NCI-H146 treated with DMSO at 0.1 percent for 48 hours (cell line): ENCODE data around the gene STMN1.

ENCODE experiments used
- DNase-seq: peaks from one replicate; lab custom pipeline; 2025; ENCODE audit not compliant: unreplicated experiment; lab: John Stamatoyannopoulos, UW

Gene STMN1

DNA sequence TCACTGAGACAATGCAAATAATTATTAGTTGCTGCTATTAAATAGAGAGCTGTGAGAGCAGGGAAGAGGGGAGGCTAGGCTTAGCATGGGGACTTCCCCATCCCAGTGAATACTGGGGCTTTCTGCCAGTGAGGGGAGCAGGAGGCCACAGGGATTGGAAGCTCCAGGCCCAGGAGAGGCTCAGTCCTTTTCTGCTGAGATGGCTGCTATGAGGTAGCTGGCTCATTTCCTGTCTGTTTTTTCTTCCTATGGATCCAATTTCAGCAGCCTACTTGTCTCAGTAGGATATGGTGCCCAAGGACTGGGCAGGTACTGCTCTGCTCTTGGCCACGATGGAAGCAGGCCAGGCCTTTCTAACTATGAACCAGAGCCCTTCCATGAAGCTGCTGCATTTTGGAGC lies 10.0 kb downstream of the STMN1 start:
- DNase-seq = no peak

GRCh38 chr1:25895365-25895990 lies 10.7 kb downstream of the STMN1 start:
- DNase-seq = peak; percentile 53

GRCh38 chr1:25893116-25893515 lies 13.1 kb downstream of the STMN1 start:
- no peak for DNase-seq

DNA sequence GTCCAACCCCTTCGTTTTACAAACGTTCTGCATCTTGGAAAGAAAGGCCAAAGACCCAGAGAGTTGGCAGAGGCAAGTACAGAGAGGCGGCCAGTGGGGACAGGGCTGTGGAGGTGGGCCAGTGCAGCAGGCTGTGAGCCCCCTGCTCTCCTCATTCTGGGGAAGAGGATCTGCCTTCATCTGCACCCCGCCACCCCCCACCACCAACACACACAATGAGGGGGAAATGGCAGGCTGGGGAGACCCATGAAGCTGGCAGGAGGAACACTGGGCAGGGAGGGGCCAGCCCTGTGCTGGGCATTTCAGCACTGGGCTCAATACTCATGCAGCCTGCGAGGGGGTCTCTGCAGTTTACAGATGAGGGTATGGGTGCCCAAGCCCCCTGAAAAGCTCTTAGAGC lies 14.6 kb downstream of the STMN1 start:
- DNase-seq = no peak

- no peak for DNase-seq
These were observed 15.8 kb downstream of the STMN1 start for GRCh38 chr1:25890239-25891034.

- DNase-seq = peak; percentile 78
These were observed 16.7 kb downstream of the STMN1 start for GRCh38 chr1:25889470-25889869.

GRCh38 chr1:25888426-25888987 lies 17.7 kb downstream of the STMN1 start:
- no peak for DNase-seq

DNA sequence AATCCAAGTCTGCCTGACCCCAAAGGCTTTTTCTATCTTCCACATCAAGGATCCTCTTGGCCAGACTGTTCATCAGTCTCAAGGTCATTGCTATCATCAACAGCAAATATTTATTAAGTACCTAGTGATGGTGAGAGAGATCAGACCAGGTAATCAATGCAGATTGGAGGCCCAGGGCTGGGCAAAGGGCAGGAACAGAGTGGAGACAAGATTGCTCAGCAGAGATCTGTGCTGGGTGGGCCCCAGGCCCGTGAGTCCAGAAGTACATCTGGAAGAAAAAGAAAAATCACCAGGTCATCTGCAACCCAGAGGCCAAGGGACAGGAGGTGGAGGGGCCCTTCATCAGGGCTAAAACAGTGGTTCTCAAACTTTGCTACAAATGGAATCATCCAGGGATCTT lies 20.6 kb downstream of the STMN1 start:
- no peak for DNase-seq

GRCh38 chr1:25881266-25881665 lies 25.0 kb downstream of the STMN1 start:
- DNase-seq = no peak

GRCh38 chr1:25880518-25880917 lies 25.7 kb downstream of the STMN1 start:
- DNase-seq = no peak

DNA sequence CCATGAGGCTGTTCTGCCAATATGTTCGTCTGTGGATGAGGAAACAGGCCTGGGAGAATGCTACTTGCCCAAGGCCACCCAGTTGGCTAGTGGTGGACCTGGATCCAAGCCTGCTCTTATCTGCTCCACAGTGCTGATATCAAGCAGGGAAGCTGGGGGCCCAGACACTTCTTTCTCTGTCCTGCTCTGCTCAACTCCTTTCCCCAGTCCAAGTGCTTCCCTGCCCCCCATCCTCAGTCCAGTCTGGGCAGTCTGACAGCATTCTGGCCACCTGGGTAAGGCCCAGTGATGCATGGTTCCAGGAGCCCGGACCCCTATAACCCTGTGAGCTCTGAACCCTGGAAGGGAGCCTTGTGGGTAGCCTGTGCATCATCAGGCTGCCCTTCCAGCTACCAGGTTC lies 26.5 kb downstream of the STMN1 start:
- DNase-seq = no peak

GRCh38 chr1:25878690-25879089 lies 27.5 kb downstream of the STMN1 start:
- no peak for DNase-seq

GRCh38 chr1:25877155-25877554 lies 29.1 kb downstream of the STMN1 start:
- DNase-seq = no peak

DNA sequence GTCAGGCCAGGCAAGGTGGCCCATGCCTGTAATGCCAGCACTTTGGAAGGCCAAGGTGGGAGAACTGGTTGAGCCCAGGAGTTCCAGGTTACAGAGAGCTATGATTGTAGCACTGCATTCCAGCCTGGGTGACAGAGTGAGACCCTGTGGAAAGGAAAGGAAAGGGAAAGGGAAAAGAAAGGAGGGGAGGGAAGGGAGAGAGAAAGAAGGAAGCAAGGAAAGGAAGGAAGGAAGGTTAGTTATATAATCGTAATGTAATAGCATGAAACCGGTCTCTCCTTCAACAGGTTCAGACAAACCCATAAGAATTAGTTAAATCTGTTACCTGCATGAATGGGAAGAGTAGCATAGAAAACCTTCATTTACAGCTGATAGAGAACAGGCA lies 29.5 kb downstream of the STMN1 start:
- no peak for DNase-seq

DNA sequence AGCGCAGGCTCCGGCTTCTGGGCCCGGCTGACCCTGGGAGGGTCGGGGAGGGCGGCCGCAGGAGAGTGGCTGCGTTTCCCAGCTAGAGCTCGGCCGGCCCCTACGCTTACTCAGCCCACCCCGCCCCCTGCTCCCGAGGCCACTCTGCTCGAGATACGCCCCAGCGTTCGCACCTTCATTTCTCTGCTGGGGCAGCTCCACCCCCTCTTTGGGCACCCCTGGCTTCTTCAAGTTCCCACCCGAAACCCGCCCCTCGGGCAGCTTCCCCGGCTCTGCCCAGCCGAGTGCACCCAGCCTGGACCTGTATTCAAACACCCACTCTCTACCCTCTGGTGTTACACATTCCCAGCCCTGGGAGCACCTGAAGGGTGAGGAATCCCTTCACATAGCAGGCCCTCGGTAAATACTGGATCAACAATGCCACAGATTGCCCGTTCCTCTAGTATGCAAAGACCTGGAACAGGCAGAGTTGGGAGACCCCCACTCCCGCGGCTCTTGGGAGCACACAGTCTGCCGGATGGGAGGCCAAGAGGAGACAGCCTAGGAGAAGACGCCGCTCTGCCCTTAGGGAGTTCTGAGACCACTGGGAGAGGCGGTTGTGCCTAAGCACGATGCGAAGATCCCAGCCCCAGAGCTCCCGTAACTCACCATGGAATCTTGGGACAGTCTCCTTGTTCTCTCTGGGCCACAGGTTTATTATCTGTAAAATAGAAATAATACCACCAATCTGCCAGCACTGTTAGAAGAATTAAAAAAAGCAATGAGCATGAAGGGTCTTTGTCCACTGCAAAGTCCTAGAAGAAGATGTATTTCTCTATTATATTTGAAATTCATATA lies 30.1 kb downstream of the STMN1 start:
- DNase-seq = no peak

GRCh38 chr1:25875154-25875855 lies 30.9 kb downstream of the STMN1 start, which contains the start of gene PAQR7:
TSS of gene PAQR7 (minus strand) at chr1:25875708. CDS start at chr1:25863839, 11,869 bp downstream.
- DNase-seq = peak; percentile 32

DNA sequence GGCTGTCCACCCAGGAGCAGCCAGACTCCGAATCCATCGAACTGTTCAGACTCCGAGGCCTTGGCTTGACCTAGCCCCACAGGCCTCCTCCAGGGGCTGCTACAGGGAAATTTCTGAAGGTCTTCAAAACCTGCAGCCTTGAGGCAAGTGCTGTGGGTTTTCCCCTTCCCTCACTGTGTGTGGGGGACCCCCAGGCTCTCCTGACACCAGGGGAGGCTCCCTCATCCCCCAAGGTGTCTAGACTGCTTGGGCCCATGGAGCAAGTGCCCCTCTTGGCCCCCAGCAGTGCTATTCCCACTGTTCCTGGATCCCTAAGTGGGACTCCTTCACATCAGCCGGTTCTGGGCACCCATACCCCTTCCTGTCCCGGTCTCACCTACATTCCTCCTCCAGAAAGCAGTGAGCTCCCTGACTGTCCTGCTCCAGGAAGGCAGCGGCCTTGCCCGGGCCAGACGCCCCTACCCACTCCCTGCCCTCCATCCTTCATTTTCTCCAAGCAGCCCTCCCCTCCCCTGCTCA lies 31.5 kb downstream of the STMN1 start:
- DNase-seq = no peak

DNA sequence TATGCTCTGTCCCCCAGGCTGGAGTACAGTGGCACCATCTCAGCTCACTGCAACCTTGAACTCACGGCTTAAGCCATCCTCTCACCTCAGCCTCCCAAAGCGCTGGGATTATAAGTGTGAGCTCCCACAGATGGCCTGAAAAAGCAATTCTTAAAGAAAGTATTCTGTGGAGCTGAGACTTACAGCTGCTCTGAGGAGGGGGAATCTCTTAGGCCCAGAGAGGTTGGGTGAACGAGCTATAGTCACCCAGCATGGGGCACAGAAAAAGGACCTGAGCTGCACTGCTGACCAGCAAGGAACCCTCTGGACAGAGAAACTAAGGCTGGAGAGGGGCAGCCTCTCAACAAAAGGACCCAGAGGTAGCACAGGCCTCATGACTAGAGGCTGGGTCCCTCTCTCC lies 32.0 kb downstream of the STMN1 start:
- no peak for DNase-seq

- DNase-seq = no peak
These were observed 33.1 kb downstream of the STMN1 start for GRCh38 chr1:25873120-25873519.

GRCh38 chr1:25872713-25873112 lies 33.5 kb downstream of the STMN1 start:
- DNase-seq = no peak
